HUDEP-2 (cell line): ENCODE measurements around the gene NEAT1.

Experiments used
- DNase-seq, 76 experiments: peaks; one replicate each; lab custom pipeline; 2025; ENCODE audit not compliant: unreplicated experiment in 76 of 76; lab: John Stamatoyannopoulos, UW

Gene NEAT1

DNA sequence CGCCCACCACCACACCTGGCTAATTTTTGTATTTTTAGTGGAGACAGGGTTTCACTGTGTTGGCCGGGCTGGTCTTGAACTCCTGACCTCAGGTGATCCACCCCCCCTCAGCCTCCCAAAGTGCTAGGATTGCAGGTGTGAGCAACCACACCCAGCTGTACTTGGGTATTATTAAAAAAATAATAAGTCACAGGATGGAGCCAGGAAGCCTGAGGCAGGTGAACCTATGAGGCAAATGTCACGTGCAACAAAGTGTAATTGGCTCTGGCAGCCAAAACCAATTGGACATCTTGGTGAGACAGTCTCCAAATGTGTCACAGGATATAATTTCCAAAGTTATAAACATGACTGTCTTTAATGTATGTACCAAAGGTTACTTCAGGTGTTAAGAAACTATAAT is 52.3 kb downstream of the NEAT1 start:
- DNase-seq, result no peak

- DNase-seq, result peak in 9 of 76 experiments; percentile 12 to 49 (median 36)
These were observed 54.1 kb downstream of the NEAT1 start for GRCh38 chr11:65476632-65477148.

DNA sequence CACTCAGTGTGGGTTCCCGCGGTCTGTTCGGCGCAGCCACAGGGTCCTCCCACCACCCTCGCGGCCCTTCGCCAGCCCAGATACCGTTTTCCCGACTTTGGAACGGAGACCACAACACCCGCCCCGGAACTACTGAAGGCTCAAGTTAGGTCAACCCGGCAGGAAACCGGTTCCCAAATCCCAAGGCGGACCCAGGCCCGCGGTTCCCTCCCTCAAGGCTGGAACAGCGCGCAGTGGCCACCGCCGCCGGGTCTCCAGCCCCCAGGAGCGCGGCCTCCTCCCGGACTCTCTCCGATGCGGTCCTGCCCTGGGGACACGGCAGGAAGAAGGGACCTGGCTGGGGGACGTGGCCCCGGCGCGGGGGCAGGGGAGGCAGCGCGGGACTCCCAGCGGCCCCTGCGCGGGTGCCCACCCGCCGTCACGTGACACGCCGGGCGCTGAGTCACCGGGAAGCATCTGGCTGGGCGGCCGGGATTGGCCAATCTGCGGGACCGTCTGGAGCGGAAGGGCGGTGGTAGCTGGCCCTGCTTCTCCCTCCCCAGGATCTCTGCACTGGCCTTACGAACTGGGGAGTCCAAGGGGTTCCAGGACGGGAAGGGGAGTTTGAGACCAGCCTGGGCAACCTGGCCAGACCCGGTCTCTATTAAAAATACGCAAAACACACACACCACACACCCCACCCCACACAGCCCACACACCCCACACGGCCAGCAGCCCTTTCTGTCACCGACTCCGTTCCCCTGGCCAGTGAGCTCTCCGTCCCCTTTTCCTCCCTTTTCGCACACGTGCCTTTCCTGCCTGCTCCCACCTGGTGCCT is 54.8 kb downstream of the NEAT1 start:
- peak in 73 of 76 experiments; percentile 23 to 94 (median 89) for DNase-seq

- DNase-seq, result no peak
These were observed 56.0 kb downstream of the NEAT1 start for GRCh38 chr11:65478388-65479183.

DNA sequence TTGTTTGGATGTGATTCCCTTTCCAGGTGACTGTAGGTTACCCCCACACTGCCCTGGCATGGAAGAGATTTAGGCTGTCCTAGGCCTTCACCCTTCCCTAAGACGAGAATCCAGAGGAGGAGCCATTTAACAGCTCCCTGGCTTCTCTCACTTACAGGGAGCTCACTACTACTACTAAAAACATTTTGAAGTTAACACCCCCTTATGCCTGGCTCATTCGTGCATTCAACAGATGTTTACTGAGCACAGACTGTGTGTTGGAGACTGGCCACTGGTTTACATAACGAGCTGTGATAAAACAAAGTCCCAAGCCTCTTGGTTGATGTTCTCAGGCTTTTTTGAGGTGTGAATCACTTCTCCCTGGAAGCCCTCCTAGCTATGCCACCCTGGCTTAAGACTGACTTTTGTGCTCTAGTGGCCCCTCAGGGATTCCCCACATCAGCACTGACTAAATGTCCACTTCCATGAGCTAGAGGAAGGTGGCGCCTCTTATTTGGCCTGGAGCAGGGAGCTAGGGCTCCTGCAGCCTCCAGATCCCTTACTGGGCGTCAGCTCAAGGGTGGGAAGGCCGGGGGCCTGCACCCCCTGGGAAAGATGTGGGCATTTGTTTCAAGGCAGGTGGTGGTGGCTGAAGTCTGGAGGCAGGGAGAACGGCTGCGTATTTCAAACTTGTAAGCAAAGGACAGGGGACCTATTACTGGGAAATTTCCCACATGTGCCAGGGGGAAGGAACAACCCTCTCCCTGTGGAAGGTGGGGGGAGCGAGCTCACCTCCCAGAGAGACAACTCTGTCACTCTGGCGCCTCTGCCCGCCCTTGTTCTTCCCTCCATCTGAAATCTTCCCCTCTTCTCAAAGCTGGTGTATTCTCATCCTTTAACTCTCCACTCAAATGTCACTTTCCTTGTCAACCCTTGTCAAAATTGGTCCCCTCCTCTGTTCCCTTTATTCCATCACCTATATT is 56.9 kb downstream of the NEAT1 start:
- DNase-seq, result peak in 2 of 76 experiments; percentile 14 to 16

DNA sequence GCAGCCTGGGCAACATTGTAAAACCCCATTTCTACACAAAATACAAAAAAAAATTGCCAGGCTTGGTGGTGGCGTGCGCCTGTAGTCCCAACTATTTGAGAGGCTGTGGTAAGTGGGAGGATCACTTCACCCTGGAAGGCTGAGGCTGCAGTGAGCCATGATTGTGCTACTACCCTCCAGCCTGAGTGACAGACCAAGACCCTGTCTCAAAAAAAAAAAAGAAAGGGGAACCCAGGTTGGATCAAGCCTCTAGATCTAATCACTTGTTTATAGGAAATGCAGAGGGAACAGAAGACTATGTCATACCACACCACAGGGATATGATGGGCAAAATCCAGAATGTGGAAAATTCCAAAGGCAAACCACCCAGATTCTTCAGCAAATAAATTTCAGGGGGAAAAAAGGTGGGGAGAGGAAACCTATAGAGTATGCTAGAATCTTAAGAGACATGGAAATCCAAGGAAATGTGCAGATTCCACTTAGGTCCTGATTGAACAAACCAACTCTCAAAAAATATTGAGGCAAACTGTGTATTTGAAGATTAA is 59.8 kb downstream of the NEAT1 start:
- DNase-seq, result no peak

- no peak for DNase-seq
These were observed 63.3 kb downstream of the NEAT1 start for GRCh38 chr11:65485920-65486219.

DNA sequence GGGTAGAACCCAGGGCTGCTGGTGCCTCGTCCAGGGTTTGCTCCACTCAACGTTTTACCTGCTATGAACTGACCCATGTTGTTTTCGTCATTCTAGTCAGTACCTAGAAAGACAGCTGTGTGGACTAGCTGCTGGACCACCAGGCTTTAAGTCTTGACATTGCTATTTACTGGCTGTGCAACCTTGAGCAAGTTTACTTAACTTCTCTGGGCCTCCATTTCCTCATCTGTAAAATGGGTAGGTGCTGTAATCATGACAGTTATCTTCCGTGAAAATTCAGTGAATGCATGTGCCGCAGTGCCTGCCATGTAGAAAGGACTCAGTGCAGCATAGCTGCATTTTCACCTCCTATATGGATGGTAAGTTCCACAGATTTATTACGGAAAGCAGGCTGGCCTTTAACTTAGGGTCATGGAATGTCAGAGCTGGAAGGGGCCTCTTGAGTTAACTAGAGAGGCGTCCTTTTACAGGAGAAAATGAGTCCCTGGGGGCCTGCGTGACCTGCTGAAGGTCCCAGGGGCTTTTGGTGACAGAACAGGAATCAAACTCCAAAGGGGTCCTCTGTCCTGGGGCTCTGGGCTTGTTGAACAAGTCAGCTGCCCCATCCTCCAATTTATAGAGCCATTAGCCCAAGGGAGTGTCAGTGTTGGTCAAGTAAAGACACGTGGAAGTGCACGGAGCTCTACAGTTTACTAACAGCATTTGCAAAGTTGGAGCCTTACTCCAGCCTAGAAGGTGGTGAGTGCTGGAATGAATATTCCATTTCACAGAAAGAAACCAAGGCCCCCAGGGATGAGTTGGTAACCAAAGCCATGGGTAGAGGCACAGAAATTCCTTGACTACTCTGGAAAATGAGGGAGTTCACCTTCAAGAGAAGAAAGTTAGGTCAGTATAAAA is 64.2 kb downstream of the NEAT1 start:
- no peak for DNase-seq

- peak in 61 of 76 experiments; percentile 14 to 77 (median 50) for DNase-seq
These were observed 65.1 kb downstream of the NEAT1 start for GRCh38 chr11:65487467-65488272.

DNA sequence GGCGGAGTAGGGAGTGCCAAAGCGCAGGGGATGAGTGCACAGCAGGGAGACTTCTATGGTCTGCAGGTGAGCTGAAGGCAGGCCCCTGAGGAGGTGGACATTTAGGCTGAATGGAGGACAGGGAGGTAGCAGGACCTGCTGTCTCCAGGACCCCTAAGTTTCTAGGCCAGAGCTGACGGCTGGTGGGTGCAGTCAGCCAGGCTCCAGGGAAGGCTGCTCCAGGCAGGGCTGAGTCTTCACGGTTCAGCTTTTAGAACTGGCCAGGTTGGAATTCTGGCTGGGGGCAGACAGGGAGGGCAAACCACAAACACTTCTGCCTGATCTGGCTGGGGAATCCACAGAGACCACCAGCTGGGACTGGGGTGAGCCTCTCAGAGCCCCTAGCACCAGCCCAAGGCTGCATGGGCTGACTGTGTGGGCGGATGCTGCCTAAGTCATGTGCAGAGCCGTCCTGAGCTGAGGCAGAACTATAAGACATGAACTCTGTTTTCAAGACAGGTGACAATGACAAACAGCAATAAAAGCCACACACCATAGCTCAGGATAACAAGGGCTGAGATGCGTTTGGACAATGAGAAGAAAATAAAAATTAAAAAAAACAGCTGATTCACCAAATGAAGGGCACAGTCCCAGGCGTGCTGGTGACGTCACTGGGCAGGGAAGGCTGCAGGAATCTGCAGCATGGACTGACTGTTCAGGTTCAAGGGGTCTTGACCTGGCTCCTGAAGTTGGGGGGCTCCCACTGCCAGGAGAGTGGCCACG is 65.9 kb downstream of the NEAT1 start:
- DNase-seq, result peak in 1 of 76 experiments; percentile 14

- no peak for DNase-seq
These were observed 66.6 kb downstream of the NEAT1 start for GRCh38 chr11:65489035-65489705.

DNA sequence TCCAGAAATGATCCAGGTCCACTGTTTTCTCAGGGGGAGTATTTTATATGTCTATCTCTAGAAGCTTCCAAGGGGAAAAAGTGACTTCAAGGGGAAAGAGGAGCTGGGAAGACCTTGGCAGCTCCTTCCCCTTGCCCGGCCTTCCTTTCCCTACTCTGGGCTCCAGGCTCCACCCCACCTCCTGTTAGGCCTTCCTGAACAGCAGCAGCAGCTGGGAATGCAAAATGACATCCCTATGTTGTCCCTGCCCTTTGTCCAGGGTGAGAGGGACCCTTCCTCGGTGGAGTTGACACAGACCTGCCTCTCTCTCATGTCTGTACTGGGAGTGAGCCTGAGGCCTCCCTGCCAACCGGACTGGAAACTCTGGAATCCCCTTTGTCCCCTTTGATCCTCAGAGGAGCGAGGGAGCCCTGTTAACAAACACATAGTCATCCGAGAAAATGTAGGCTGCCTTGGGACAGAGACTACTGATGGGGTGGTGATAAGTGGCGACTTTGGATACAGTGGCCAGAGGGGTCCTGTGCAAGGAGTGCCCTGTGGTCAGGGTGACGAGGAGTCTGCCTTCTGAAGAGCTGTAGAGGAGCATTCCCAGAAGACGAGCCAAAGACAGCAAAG is 67.2 kb downstream of the NEAT1 start:
- no peak for DNase-seq

GRCh38 chr11:65491163-65491465 is 68.5 kb downstream of the NEAT1 start:
- DNase-seq, result no peak

DNA sequence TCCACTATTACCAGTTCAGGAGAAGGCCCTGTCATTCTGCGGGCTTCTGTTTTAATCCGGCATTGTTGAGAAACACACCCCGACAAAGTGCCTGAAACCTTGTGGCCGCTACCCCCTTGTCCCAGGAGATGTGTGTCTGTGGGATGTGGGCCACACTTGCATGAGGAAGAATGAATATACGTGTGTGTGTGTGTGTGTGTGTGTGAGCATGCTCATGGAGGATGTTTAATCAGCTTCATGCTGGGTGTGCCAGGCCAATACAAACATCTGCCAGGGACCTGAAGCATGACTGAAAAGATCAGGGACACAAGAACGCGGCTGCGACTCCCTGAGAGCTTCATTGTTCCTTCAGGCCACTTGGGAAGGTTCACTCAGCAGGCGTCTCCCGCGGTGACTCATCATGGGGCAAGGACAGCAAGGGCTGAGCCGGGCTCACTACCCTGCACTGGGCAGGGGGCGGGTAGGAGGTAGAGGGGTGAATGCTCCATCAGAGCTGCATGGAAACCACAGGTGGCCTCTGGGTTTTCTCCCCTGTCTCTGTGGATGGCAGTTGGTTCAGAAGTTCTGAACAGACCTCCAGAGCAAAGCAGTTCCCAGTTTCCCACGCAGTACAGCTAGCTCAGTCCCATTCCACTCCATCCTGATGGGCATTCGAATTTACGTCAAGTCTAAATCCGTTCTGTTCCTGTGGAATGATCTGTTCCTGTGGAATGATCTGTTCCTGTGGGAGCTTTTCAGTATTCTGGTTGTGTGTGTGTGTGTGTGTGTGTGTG is 69.2 kb downstream of the NEAT1 start:
- DNase-seq, result peak in 31 of 76 experiments; percentile 13 to 64 (median 34)

- no peak for DNase-seq
These were observed 69.7 kb downstream of the NEAT1 start for GRCh38 chr11:65492387-65492636.

DNA sequence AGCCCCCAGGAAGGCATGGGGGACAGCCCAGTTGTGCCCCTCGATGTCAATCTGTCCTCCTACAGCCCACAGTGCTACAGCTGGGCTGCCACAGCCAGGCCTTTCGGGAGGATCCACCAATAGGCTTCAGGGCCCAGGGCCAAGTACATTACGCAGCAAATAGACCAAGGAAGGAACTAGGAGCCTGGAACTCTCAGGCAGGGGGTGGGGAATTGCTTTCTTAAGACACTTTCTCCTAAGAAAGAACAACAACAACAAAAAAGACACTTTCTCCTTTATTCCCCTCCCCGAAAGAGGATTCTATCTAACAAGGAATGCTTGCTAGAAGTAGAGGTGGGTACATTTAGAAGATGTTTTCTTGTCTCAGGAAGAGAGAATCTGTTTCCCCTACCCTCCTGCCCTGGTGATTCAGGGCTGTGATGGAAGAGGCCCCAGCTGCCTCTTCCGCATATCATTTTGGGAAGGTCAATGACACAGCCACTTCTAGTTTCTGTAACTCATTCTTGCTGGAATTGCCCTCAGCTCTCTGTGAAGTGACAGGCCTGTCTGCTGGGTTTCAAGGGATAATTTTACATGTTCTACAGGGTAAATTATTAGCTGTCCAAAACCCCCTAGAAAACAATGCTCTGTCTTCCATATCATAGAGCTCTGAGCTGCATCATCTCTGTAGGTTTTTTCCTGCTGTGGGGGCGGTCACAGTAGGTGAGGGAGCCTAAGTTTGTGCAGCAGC is 70.2 kb downstream of the NEAT1 start:
- DNase-seq, result peak in 50 of 76 experiments; percentile 11 to 69 (median 46)
